Vagina (tissue), 2 donors: ENCODE data around the gene PPCDC. TPM values are rescaled to one million over a fixed set of nuclear protein-coding genes. Genes with fewer than 3 reads are reported as not detected.

ENCODE experiments used
- DNase-seq, 2 donors: peaks; one replicate each; pipeline ENCODE4 v3.0.0-alpha.2; 2017; ENCODE audit errors: extremely low spot score in 2 of 2
- H3K27ac ChIP-seq: fragments of 200-600 bp; sonication (generic); one replicate; pipeline ENCODE4 v1.5.1; 2019
- H3K27me3 ChIP-seq: fragments of 200-600 bp; sonication (generic); one replicate; pipeline ENCODE4 v1.5.1; 2019
- H3K36me3 ChIP-seq, 2 donors: fragments of 200-600 bp; sonication (generic); one replicate each; pipeline ENCODE4 v1.5.1; 2017 to 2019
- H3K4me1 ChIP-seq: fragments of 200-600 bp; sonication (generic); one replicate; pipeline ENCODE4 v1.5.1; 2019
- H3K4me3 ChIP-seq, 2 donors: fragments of 200-600 bp; sonication (generic); 1 replicate in 1 of 2; 2 replicates in 1 of 2; pipeline ENCODE4 v1.5.1; 2016 to 2019
- H3K9me3 ChIP-seq: fragments of 200-600 bp; sonication (generic); one replicate; pipeline ENCODE4 v1.5.1; 2019
- POLR2A ChIP-seq, 2 donors: fragments of 450-650 bp; IDR thresholded peaks; one replicate each; pipeline ENCODE4 v1.6.1; 2017; ENCODE audit warnings: antibody characterized with exemption in 2 of 2, mild to moderate bottlenecking in 2 of 2, moderate library complexity in 2 of 2
- POLR2AphosphoS5 ChIP-seq, 2 donors: sonication (generic); formaldehyde crosslinking; IDR thresholded peaks; one replicate each; pipeline ENCODE4 v1.9.0; 2017; ENCODE audit warnings: antibody characterized with exemption in 2 of 2, mild to moderate bottlenecking in 2 of 2, low read depth in 1 of 2; ENCODE audit not compliant: insufficient read depth in 1 of 2
- intact Hi-C: fragments of 100-400 bp; cut with DNase I; formaldehyde crosslinking; loops from one replicate; pipeline ENCODE4 v1.15.1; 2023
- total RNA-seq: library from RNA; depleted of rRNA; stranded (reverse); fragments of >200 nt; gene quantifications from one replicate; pipeline ENCODE4 v1.2.3, GENCODE V29; 2016
- TF ChIP-seq, protein P1 (sequence below), 3 experiments: fragments of 450-650 bp in 2 of 3; fragments of 200-600 bp in 1 of 3; sonication (generic) in 1 of 3; IDR thresholded peaks; one replicate each; pipeline ENCODE4 v1.5.1; 2017 to 2019; ENCODE audit warnings: antibody characterized with exemption in 3 of 3, mild to moderate bottlenecking in 2 of 3, moderate library complexity in 2 of 3

The PPCDC gene
- total RNA-seq, 1 donor from 2014 or later = 23.8 TPM

DNA sequence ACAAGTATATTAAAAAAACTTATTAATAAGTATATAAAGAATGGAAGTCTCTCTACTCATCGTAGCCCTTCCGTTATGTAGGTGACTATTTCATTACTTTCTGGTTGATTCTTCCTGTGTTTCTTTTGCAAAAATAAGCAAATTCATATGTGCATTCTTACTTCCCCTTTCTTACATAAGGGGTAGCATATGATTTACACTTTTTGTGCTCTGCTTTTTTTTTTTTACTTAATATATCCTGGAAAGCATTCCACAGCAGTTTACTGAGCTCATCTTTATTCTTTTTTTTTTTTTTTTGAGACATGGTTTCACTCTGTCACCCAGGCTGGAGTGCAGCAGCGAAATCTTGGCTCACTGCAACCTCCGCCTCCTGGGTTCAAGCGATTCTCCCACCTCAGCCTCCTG is 15.2 kb upstream of the PPCDC start:
- Histone ChIP-seq H3K9me3 (no peaks in the 10 kb centered on the region), H3K27ac (no peak overlapping the region), H3K4me3 (no peak overlapping the region), H3K4me1 (no peaks in the 10 kb centered on the region), H3K27me3 (no peaks in the 10 kb centered on the region), H3K36me3 (no peaks in the 10 kb centered on the region)
- no peak for TF ChIP-seq POLR2AphosphoS5 (IDR thresholded peaks at IDR 0.05; ENCODE audit: insufficient read depth in 1 of 2, low read depth in 1 of 2)
- TF ChIP-seq, protein P1, sequence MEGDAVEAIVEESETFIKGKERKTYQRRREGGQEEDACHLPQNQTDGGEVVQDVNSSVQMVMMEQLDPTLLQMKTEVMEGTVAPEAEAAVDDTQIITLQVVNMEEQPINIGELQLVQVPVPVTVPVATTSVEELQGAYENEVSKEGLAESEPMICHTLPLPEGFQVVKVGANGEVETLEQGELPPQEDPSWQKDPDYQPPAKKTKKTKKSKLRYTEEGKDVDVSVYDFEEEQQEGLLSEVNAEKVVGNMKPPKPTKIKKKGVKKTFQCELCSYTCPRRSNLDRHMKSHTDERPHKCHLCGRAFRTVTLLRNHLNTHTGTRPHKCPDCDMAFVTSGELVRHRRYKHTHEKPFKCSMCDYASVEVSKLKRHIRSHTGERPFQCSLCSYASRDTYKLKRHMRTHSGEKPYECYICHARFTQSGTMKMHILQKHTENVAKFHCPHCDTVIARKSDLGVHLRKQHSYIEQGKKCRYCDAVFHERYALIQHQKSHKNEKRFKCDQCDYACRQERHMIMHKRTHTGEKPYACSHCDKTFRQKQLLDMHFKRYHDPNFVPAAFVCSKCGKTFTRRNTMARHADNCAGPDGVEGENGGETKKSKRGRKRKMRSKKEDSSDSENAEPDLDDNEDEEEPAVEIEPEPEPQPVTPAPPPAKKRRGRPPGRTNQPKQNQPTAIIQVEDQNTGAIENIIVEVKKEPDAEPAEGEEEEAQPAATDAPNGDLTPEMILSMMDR (IDR thresholded peaks at IDR 0.05) = no peak
- TF ChIP-seq POLR2A (IDR thresholded peaks at IDR 0.05) = no peak
- no peak for DNase-seq
- intact Hi-C loops = no loop called here

GRCh38 chr15:75008629-75009326 is 14.6 kb upstream of the PPCDC start:
- Histone ChIP-seq H3K36me3 (no peaks in the 10 kb centered on the region), H3K9me3 (no peaks in the 10 kb centered on the region), H3K27me3 (no peaks in the 10 kb centered on the region), H3K27ac (no peak overlapping the region), H3K4me1 (no peaks in the 10 kb centered on the region), H3K4me3 (no peak overlapping the region)
- TF ChIP-seq POLR2A (IDR thresholded peaks at IDR 0.05) (no peak), POLR2AphosphoS5 (IDR thresholded peaks at IDR 0.05; ENCODE audit: insufficient read depth in 1 of 2, low read depth in 1 of 2) (no peak)
- TF ChIP-seq, protein P1 (IDR thresholded peaks at IDR 0.05) = no peak
- no peak for DNase-seq
- intact Hi-C loops = no loop called here

GRCh38 chr15:75016431-75016830 is 7.0 kb upstream of the PPCDC start:
- TF ChIP-seq POLR2A (IDR thresholded peaks at IDR 0.05) = no peak
- no peak for TF ChIP-seq POLR2AphosphoS5 (IDR thresholded peaks at IDR 0.05; ENCODE audit: insufficient read depth in 1 of 2, low read depth in 1 of 2)
- TF ChIP-seq, protein P1 (IDR thresholded peaks at IDR 0.05) = no peak
- Histone ChIP-seq H3K27me3 (no peaks in the 10 kb centered on the region), H3K4me3 (no peak overlapping the region), H3K4me1 (no peaks in the 10 kb centered on the region), H3K36me3 (no peaks in the 10 kb centered on the region), H3K27ac (no peak overlapping the region), H3K9me3 (no peaks in the 10 kb centered on the region)
- intact Hi-C loops = no loop called here
- no peak for DNase-seq

DNA sequence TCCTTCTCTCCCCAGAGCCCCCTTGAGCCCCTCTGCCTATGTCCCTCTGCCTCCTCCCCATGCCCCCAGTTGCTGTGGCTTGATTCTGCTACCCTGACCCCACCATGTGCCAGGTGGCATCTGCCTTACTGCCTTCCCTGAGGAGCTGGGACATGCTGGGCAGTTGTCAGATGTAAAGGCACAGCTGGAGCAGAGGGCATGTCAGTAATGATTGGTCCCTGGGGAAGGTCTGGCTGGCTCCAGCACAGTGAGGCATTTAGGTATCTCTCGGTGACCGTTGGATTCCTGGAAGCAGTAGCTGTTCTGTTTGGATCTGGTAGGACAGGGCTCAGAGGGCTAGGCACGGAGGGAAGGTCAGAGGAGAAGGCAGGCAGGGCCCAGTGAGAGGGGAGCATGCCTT is 3.5 kb upstream of the PPCDC start:
- DNase-seq = no peak
- intact Hi-C loops = no loop called here
- Histone ChIP-seq H3K27ac (no peak overlapping the region), H3K9me3 (no peaks in the 10 kb centered on the region), H3K27me3 (no peaks in the 10 kb centered on the region), H3K4me3 (no peak overlapping the region), H3K4me1 (peaks cover 12% of the 10 kb centered on the region), H3K36me3 (no peaks in the 10 kb centered on the region)
- TF ChIP-seq POLR2A (IDR thresholded peaks at IDR 0.05) = no peak
- TF ChIP-seq POLR2AphosphoS5 (IDR thresholded peaks at IDR 0.05; ENCODE audit: insufficient read depth in 1 of 2, low read depth in 1 of 2) = no peak
- TF ChIP-seq, protein P1 (IDR thresholded peaks at IDR 0.05) = no peak

DNA sequence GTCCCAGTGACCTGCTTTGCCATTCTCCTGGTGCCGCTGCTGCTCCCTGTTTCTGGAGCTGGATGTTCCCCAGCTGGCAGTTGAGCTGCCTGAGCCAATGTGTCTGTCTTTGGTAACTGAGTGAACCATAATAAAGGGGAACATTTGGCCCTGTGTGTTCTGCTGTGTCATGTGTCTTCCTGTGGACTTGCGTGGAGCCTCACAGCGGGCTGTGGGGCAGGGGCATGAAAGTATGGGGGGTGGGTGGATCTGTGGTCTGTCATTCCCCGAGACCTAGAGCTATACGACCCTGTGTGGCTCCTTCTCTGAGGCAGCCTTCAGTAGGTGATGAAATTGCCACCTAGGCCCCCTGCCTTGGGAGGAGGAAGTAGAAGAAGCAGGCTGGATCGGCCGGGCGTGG is 2.0 kb upstream of the PPCDC start:
- Histone ChIP-seq H3K9me3 (no peaks in the 10 kb centered on the region), H3K27me3 (no peaks in the 10 kb centered on the region), H3K4me3 (no peak overlapping the region), H3K27ac (no peak overlapping the region), H3K36me3 (no peaks in the 10 kb centered on the region), H3K4me1 (peaks cover 18% of the 10 kb centered on the region)
- no peak for DNase-seq
- intact Hi-C loops = no loop called here
- TF ChIP-seq, protein P1 (IDR thresholded peaks at IDR 0.05) = no peak
- TF ChIP-seq POLR2A (IDR thresholded peaks at IDR 0.05) (no peak), POLR2AphosphoS5 (IDR thresholded peaks at IDR 0.05; ENCODE audit: insufficient read depth in 1 of 2, low read depth in 1 of 2) (no peak)
